ENCODE data around the gene DYRK1A.
"Not testable (repeated sequence)": the region's sequence is repeated elsewhere in the genome, so short reads cannot be mapped to it uniquely, and the experiment has no call there.

The DYRK1A gene
- long read RNA-seq, donor 1, partial matches to known transcripts = 0 of 3 reads
- long read RNA-seq, donor 1, other reads (novel, unspliced or antisense) = 0 of 3 reads
- long read RNA-seq, donor 2, full-length matches to known transcripts = 3 of 3 reads
- long read RNA-seq, donor 2, partial matches to known transcripts = 0 of 3 reads
- long read RNA-seq, donor 2, other reads (novel, unspliced or antisense) = 0 of 3 reads
- long read RNA-seq, donor 3, full-length matches to known transcripts = 8 of 8 reads
- long read RNA-seq, donor 3, partial matches to known transcripts = 0 of 8 reads
- long read RNA-seq, donor 3, other reads (novel, unspliced or antisense) = 0 of 8 reads
- long read RNA-seq, donor 4, full-length matches to known transcripts = 6 of 6 reads
- long read RNA-seq, donor 4, partial matches to known transcripts = 0 of 6 reads
- long read RNA-seq, donor 4, other reads (novel, unspliced or antisense) = 0 of 6 reads
- long read RNA-seq, donor 5, full-length matches to known transcripts = 7 of 7 reads
- long read RNA-seq, donor 5, partial matches to known transcripts = 0 of 7 reads
- long read RNA-seq, donor 5, other reads (novel, unspliced or antisense) = 0 of 7 reads
- long read RNA-seq, donor 6, full-length matches to known transcripts = 6 of 6 reads
- long read RNA-seq, donor 6, partial matches to known transcripts = 0 of 6 reads
- long read RNA-seq, donor 6, other reads (novel, unspliced or antisense) = 0 of 6 reads
- long read RNA-seq, donor 7, full-length matches to known transcripts = 10 of 10 reads
- long read RNA-seq, donor 7, partial matches to known transcripts = 0 of 10 reads
- long read RNA-seq, donor 7, other reads (novel, unspliced or antisense) = 0 of 10 reads
- long read RNA-seq, donor 8, full-length matches to known transcripts = 3 of 3 reads
- long read RNA-seq, donor 8, partial matches to known transcripts = 0 of 3 reads
- long read RNA-seq, donor 8, other reads (novel, unspliced or antisense) = 0 of 3 reads

DNA sequence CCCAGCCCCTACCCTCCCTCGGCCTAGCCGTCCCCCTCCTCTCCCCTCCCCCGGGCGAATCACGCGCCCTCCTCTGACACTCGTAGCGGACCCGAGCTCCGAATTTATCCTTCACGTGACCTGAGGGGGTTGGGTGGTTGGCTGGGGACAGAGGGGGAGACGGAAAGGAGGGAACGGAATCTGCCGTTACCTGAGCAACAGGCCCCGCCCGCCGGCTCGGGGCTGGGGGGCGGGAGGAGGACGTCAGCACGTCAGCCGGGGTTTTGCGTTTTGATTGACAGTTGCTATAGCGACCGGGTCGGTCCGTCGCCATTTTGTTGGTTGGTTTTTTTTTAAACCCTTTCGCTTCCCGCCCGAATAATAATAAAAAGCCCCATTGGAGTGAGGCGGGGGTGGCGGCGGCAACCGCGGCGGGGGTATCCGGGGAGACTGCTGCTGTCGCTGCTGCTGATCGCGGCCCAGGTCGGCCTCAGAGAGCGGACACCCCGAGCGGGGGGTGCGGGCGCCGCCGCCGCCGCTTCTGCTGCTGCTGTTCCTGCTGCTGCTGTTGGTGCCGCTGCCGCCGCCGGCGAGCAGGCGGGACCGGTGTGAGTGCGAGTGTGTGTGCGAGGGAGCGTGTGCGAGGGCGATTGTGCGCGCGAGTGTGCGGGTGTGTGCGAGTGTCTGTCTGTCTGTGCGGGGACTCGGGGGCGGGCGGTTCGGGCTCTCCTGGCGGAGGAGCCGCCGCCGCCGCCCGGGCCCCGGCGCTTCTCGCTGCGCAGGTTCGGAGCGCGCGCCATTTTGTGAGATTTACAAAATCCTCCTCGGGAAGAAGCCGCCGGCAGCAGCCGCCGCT lies at the start of gene DYRK1A:
Gene DYRK1A (plus strand): TSS at position 292 of the 835 bp plus-strand sequence. CDS start 53,602 bp downstream, outside the sequence.
- DNase-seq = peak; percentile 97

DNA sequence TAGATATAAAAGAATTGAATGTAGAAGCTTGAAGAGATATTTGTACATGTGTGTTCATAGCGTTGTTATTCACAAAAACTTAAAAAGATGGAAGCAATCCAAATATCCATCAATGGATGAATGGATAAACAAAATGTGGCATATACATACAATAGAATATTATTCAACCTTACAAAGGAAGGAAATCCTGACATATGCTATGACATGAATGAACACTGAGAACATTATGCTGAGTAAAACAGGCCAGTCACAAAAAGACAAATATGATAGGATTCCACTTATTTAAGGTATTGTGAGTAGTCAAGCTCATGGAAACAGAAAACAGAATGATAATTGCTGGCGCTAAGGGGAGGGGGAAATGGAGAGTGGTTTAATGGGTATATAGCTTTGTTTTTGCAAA lies 47.0 kb upstream of the DYRK1A start:
- no peak for DNase-seq

DNA sequence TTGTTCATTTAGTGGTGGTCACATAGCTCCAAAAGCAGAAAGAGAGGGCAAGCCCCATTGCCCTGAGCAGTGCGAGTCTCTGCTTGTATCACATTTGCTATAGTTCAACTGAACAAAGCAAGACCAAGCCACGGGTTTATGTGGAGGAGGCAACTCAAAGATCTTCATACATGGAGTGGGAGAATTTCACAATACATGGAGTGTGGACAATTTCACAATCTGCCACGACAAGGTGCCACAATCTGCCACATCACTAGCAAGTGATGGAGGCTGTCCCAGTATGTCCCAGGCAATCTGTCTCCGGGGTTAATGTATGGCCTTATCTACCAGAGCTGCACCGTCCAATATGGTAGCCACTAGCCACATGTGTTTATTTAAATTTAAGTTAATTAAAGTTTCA lies 44.5 kb upstream of the DYRK1A start:
- no peak for DNase-seq

DNA sequence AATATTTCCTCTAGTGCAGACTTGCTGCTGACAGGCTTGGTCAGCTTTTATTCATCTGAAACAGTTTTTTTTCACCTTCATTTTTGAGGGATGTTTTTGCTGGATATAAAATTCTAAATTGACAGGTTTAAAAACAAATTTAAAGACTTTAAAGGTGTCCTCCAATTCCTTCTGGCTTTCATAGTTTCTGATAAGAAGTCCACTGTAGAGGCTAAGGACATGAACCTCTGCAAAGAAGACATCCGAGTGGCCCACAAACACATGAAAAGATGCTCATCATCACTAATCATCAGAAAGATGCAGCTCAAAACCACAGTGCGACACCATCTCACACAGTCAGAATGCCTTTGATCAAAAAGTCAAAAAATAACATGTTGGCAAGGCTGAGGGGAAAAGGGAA lies 42.0 kb upstream of the DYRK1A start:
- no peak for DNase-seq

DNA sequence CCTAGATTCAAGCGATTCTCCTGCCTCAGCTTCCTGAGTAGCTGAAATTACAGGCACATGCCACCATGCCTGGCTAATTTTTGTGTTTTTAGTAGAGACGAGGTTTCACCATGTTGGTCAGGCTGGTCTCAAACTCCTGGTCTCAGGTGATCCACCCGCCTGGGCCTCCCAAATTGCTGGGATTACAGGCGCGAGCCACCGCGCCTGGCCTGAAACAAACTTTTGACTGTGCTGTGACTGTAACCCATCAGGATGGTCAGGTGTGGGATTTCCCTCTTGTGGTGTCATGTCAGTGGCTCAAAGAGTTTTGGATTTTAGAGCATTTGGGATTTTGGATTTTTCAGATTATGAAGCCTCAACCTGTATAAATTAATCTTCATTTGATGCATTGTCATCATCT lies 38.4 kb upstream of the DYRK1A start:
- not testable (repeated sequence) for DNase-seq

DNA sequence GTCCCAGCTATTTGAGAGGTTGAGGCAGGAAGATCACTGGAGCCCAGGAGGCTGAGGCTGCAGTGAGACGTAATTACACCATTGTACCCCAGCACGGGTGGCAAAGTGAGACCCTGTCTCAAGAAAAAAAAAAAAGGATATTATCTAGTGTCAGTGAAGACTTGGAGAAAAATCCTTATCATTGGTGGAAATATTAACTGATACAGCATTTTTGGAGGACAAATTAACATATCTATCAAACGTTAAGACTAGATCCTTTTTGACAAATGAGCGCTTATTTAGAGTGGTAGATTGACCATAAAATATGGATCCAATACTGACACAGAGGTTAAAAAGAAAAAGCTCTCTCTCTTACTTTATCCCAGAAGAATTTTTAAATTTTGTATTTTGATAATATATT lies 35.2 kb upstream of the DYRK1A start:
- no peak for DNase-seq

DNA sequence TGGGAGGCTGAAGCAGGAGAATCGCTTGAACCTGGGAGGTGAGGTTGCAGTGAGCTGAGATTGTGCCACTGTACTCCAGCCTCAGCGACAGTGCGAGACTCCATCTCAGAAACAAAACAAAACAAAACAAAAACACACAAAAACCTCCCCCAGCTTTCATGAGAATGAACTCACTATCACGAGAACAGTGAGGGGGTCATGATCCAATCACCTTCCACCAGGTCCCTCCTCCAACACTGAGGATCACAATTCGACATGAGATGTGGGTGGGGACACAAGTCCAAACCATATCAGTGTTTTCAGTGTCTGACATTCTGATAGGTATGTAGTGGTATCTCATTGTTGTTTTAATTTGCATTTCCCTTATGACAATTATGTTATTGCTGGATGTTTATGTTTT lies 31.5 kb upstream of the DYRK1A start:
- no peak for DNase-seq

DNA sequence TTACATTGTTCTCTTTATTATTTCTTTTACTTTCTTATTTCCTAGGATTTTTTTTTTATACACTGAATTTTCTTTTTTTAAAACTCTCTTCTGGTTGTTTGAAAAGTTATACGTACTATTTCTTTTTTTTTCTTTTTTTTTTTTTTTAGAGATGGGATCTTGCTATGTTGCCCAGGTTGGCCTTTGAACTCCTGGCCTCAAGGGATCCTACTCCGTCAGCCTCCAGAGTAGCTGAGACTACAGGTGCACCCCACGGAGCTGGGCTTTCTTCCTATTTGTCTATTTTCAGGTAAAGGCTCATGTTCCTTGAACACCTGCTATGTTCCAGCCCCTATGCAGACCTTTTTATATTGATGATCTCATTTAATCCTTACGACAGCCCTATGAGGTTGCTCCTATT lies 29.4 kb upstream of the DYRK1A start:
- DNase-seq = no peak

DNA sequence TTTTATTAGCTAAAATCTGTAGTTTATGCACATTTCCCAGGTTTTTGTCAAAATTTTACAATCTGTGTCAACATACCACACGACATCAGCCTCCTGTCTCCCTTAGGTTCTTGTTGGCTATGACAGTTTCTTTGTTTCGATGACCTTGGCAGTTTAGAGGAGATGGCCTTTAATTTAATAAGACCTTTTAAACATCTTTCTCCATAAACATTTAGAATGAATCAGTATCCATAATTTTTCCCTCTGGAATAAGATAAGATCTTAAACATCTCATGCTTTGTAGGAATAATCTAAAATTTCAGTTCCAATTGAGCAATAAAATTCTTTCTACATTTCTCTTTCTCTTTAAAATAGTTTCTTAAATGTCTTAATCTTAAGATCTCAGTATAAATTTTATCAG lies 28.7 kb upstream of the DYRK1A start:
- no peak for DNase-seq

DNA sequence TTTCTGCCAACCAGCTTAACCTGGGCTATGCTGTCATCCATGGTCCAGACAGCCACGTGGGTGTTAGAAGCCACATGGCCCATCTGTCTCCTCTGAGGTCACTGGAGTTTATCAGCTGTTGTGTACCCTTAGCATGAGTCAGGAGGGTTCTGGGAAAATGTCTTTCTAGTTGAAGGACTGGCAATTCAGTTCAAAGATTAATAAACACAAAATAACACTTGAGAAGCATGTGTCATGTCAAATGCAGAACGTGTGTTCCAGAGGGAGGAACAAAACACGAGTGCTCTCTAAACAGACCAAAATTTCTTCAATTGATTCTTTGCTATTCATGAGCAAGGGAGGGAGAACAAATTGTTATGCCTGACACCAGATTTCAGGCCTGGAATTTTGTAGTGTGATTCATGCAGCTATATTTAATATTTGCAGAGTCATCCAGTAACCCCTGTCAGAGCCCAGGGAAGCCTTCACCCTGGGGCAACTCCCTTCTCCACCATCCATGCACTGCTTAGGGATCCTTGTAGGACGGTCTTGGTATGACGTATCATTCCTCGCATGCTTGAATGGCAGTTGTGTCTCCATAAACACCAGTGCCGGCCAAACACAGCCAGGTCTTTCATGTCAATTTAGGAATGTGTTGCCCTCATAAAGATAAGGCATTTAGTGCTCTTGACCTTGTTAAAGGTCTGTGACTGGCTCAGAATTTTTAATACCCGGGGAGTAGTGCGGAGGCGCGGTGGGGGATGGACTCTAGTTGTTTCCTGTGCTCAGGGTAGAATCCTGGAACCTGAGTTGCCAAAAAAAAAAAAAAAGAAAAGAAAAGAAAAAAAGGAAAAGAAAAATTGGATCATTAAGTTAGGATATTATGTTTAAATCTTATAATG lies 27.7 kb upstream of the DYRK1A start:
- DNase-seq = peak; percentile 32

DNA sequence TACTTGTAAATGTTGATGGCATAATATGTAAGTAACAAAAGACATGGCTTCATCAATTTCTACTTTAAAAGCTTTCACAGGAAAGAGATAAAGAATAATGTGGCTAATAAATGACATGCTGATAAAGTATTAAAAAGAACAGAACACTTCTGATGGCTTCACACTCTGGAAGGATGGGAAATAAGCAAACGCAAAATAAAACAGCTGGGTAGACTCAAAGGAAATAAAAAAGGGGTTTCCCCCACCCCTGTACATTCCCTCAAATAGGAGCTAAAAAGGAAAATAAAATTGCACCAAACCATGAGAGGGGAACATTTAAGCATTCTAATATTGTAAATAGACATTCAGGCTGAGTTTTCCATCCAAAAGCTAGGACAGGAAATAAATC lies 27.0 kb upstream of the DYRK1A start:
- DNase-seq = no peak

DNA sequence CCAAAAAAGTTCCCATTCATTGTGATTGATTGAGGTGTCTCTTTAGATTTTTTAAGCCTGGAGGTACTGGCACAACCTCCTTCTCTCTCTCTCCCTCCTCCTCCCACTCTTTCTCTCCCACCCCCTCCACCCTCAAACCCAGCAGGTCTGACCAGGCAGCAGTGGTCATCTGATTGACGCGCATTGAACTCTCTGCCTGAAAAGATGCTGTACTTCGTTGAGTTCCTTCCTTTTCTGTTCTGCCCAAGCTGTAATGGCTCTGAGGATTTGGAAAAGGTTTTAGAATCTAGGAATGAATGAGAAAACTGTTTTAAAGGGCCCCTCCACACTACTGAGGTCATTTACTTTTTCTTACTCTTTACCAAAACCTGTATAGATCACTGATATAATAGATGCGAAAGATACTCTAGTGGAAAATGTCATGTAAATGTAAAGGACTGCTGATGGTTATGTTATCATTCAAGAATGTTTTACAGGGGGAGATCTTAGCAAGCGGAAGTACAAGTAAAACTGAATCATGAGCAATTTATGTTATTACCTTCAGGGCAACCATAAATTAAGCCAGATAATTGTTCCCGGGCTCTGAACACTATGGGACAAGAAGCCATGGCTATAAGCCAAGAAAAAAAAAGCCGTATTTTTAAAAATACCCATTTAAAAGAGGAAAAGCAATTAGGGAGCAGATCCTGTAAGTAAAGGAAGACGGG lies 25.2 kb upstream of the DYRK1A start:
- no peak for DNase-seq

DNA sequence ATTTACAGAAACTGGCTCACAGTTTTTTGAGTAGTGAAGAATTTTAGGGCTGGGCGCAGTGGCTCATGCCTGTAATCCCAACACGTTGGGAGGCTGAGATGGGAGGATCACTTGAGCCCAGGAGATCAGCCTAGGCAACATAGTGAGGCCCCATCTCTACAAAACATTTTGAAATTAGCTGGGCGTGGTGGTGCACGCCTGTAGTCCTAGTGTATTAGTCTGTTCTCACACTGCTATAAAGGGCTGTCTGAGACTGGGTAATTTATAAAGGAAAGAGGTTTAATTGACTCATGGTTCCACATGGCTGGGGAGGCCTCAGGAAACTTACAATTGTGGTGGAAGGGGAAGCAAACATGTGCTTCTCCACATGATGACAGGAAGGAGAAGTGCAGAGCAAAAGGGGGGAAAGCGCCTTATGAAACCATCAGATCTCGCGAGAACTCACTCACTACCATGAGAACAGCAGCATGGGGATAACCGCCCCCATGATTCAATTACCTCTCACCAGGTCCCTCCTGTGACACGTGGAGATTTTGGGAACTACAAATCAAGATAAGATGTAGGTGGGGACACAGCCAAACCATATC lies 24.4 kb upstream of the DYRK1A start:
- DNase-seq = no peak

DNA sequence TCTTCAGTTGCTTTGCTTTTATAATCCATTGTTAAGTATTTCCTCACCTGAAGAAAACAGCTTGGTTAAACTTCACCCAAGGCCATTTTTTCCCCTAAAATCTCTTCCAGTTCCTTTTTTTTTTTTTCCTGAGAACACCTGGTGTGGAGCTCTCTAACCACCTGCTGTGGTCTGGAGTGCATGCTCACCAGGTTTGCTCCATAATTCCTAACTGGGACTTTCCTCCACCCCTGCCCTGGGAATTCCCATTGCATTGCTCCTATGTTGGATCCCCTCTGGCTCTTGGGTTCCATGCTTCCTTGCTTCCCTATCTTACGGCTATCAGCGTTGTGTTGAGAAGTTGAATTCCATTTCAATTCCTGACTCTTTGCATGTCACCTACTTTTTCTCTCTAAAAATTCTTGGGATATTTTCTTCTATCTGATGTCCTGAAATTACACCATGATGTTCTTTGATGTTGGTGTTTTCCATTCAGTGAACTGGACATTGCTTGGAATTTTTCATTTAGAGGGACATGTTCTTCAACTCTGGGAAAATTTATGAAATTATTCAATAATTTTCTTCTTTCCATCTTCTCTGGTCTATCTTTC lies 19.6 kb upstream of the DYRK1A start:
- DNase-seq = no peak

DNA sequence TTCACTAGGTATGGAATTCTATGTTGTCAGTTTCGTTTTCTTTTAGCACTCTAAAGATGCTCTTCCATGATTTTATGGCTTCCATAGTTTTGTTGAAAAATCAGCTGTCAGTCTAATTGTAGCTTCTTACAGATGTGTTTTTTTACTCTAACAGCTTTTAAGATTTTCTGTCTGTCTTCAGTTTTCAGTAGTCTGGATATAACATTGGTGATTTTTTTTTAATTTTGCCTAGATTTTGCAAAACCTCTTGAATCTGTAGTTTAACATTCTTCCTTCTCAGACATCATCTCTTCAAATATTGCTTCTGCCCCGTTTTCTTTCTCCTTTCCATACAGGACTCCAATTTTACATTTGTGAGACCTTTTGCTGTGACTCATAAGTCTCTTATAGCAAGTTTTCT lies 17.9 kb upstream of the DYRK1A start:
- no peak for DNase-seq

DNA sequence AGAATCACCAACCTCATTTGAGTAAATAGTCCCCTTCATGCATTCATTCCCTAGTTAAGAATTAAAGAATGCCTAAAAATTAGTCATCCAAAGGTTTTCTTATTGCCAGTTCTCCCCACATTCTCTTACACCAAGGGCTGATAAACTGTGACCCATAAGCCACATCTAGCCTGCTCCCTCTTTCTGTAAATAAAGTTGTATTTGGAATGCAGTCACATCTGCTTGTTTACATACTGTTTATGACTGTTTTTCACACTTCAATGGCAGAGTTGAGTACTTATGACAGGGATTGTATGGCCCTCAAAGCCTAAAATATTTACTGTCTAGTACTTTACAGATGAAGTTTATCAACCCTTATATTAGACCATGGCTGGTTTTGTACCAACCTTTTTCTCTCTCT lies 16.1 kb upstream of the DYRK1A start:
- no peak for DNase-seq

DNA sequence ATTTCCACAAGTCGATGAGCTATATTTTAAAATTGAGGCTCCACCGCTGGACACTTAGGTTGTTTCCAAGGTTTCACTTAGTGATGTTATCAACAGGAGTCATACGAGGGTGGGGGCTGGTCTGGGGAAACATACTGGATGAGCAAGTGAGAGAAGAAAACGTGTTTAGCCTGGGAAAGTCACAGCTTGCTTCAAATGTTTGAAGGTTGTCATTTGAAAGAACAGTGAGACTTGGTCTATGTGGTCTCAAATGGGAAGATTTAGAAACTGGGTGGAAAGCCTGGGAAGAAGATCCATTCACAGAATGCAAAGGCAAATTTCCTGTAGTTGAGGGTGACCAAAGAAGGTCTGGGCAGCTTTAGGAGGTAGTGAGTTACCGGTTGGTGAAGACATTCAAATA lies 9.9 kb upstream of the DYRK1A start:
- DNase-seq = no peak

DNA sequence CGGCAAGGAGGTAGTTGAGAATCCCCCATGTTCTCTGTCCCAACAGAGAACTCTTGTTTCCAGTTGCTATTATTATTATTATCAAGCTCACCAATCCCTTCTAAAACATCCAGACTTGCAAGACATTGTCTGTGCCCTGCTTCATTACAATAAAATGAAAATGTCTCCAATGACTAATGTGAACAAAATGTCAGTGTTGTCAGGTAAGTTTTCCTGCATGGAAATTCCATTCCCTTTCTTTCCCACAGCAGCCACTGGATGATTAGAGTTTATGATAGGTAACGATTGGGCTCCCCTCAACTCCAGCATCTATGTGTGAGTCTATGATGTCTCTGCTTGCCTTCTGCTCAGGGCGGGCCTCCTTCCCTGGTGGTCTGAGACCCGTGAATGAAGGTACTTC lies 8.9 kb upstream of the DYRK1A start:
- DNase-seq = no peak

DNA sequence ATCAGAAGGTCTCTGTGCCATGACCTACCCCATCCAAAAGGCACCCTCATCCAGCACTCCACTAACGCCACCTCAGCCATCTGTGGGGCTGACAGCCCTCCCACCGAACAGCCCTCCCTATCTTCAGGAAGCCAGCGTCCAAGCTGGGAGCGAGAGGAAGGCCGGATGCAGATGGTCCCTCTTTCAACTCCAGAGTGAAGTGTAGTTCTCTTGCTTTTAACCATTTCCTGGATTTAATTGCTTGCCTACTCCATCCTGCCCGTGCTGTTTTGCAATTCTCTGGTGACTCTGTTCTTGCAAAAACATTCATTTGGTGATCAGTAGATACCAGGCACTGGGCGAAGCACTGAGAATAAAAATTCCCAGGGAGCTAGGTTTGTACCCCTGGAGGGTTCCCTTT lies 8.2 kb upstream of the DYRK1A start:
- no peak for DNase-seq

DNA sequence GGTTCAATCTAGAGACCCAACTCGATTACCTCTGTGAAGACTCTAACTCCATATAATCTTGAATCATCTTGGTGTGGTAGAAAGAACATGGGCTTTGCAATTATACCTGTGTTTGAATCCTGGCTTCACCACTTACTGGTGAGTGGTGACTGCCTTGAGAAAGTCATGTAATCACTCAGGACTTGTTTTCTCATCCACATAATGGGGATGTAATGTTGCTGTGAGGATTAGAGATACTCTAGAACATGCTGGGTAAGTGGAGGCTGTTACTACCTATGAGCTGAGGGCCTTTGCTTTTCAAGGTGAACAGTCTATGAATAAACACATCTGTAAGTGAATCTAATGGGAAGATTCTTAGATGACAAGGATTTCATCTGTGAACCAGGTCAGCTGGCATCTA lies 2.6 kb upstream of the DYRK1A start:
- DNase-seq = no peak
